GM21619 (cell line): ENCODE results near the gene RGS9.
"Not testable (repeated sequence)": the region's sequence is repeated elsewhere in the genome, so short reads cannot be mapped to it uniquely, and the experiment has no call there.

Experiments used
- ATAC-seq: cut with Tn5 transposase; IDR thresholded peaks from one replicate; pipeline ENCODE4 v1.9.1; 2021; ENCODE audit not compliant: unreplicated experiment

RGS9 gene

GRCh38 chr17:65137021-65137939 is at the start of gene RGS9:
Gene RGS9 (plus strand): TSS chr17:65137370. CDS start chr17:65137541, 171 bp downstream.
- ATAC-seq = peak; percentile 90

GRCh38 chr17:65088621-65089360 is 48.4 kb upstream of the RGS9 start:
- ATAC-seq = no peak

- ATAC-seq = no peak
Measured at GRCh38 chr17:65092262-65092661, 44.9 kb upstream of the RGS9 start.

GRCh38 chr17:65092721-65093356 is 44.3 kb upstream of the RGS9 start:
- ATAC-seq = not testable (repeated sequence)

GRCh38 chr17:65093930-65094329 is 43.2 kb upstream of the RGS9 start:
- no peak for ATAC-seq

- ATAC-seq = no peak
Measured at GRCh38 chr17:65095465-65095864, 41.7 kb upstream of the RGS9 start.

GRCh38 chr17:65096382-65096781 is 40.8 kb upstream of the RGS9 start:
- ATAC-seq = not testable (repeated sequence)

GRCh38 chr17:65097110-65097509 is 40.1 kb upstream of the RGS9 start:
- no peak for ATAC-seq

- no peak for ATAC-seq
Measured at GRCh38 chr17:65099475-65099874, 37.7 kb upstream of the RGS9 start.

- peak; percentile 87 for ATAC-seq
Measured at GRCh38 chr17:65099941-65100315, 37.2 kb upstream of the RGS9 start.

GRCh38 chr17:65100316-65101140 is 36.6 kb upstream of the RGS9 start:
- ATAC-seq = peak; percentile 53

GRCh38 chr17:65101371-65101770 is 35.8 kb upstream of the RGS9 start:
- ATAC-seq = no peak

GRCh38 chr17:65102235-65102634 is 34.9 kb upstream of the RGS9 start:
- no peak for ATAC-seq

- no peak for ATAC-seq
Measured at GRCh38 chr17:65102788-65103187, 34.4 kb upstream of the RGS9 start.

GRCh38 chr17:65103431-65103830 is 33.7 kb upstream of the RGS9 start:
- ATAC-seq = no peak

- no peak for ATAC-seq
Measured at GRCh38 chr17:65103896-65104295, 33.3 kb upstream of the RGS9 start.

- ATAC-seq = no peak
Measured at GRCh38 chr17:65104541-65104940, 32.6 kb upstream of the RGS9 start.

GRCh38 chr17:65104973-65105372 is 32.2 kb upstream of the RGS9 start:
- ATAC-seq = no peak

- no peak for ATAC-seq
Measured at GRCh38 chr17:65108152-65108551, 29.0 kb upstream of the RGS9 start.

- ATAC-seq = no peak
Measured at GRCh38 chr17:65109543-65109942, 27.6 kb upstream of the RGS9 start.
